ENCODE results near the gene KIAA1217.

KIAA1217 gene

GRCh38 chr10:24223341-24223740, 14.4 kb downstream of the KIAA1217 start:
- Histone ChIP-seq H3K9ac (ENCODE audit: low read length in 5 of 5) (no peak overlapping the region), H3K4me1 (ENCODE audit: control insufficient read depth in 5 of 5, insufficient read depth in 5 of 5, low read length in 5 of 5) (peaks cover 0 to 7% (median 4%) of the 10 kb centered on the region in 5 donors), H3K36me3 (ENCODE audit: control insufficient read depth in 5 of 5, insufficient read depth in 5 of 5, low read length in 5 of 5) (peaks cover 3 to 18% (median 12%) of the 10 kb centered on the region in 5 donors), H3K4me3 (ENCODE audit: low read depth in 1 of 5, low read length in 5 of 5) (no peak overlapping the region), H3K27me3 (ENCODE audit: control insufficient read depth in 5 of 5, insufficient read depth in 4 of 5, low read length in 5 of 5) (no peaks in the 10 kb centered on the region), H3K27ac (ENCODE audit: low read depth, low read length) (no peak overlapping the region), H3K9me3 (ENCODE audit: control insufficient read depth in 5 of 5, low read length in 5 of 5) (no peaks in the 10 kb centered on the region)

GRCh38 chr10:24223953-24224352, 15.0 kb downstream of the KIAA1217 start:
- Histone ChIP-seq H3K36me3 (ENCODE audit: control insufficient read depth in 5 of 5, insufficient read depth in 5 of 5, low read length in 5 of 5) (peaks cover 3 to 18% (median 12%) of the 10 kb centered on the region in 5 donors), H3K9ac (ENCODE audit: low read length in 5 of 5) (no peak overlapping the region), H3K27me3 (ENCODE audit: control insufficient read depth in 5 of 5, insufficient read depth in 4 of 5, low read length in 5 of 5) (no peaks in the 10 kb centered on the region), H3K4me3 (ENCODE audit: low read depth in 1 of 5, low read length in 5 of 5) (no peak overlapping the region), H3K9me3 (ENCODE audit: control insufficient read depth in 5 of 5, low read length in 5 of 5) (no peaks in the 10 kb centered on the region), H3K27ac (ENCODE audit: low read depth, low read length) (no peak overlapping the region), H3K4me1 (ENCODE audit: control insufficient read depth in 5 of 5, insufficient read depth in 5 of 5, low read length in 5 of 5) (peaks cover 0 to 7% (median 4%) of the 10 kb centered on the region in 5 donors)

- no peak overlapping the region for H3K27ac ChIP-seq (ENCODE audit: low read depth, low read length)
- H3K36me3 ChIP-seq (ENCODE audit: control insufficient read depth in 5 of 5, insufficient read depth in 5 of 5, low read length in 5 of 5) = peaks cover 0 to 4% (median 0%) of the 10 kb centered on the region in 5 donors
- H3K4me1 ChIP-seq (ENCODE audit: control insufficient read depth in 5 of 5, insufficient read depth in 5 of 5, low read length in 5 of 5) = peaks cover 0 to 4% (median 0%) of the 10 kb centered on the region in 5 donors
- H3K9me3 ChIP-seq (ENCODE audit: control insufficient read depth in 5 of 5, low read length in 5 of 5) = no peaks in the 10 kb centered on the region
- no peak overlapping the region for H3K4me3 ChIP-seq (ENCODE audit: low read depth in 1 of 5, low read length in 5 of 5)
- no peaks in the 10 kb centered on the region for H3K27me3 ChIP-seq (ENCODE audit: control insufficient read depth in 5 of 5, insufficient read depth in 4 of 5, low read length in 5 of 5)
- no peak overlapping the region for H3K9ac ChIP-seq (ENCODE audit: low read length in 5 of 5)
These were observed 19.7 kb downstream of the KIAA1217 start for GRCh38 chr10:24228642-24229041.

- H3K27me3 ChIP-seq (ENCODE audit: control insufficient read depth in 5 of 5, insufficient read depth in 4 of 5, low read length in 5 of 5) = no peaks in the 10 kb centered on the region
- H3K27ac ChIP-seq (ENCODE audit: low read depth, low read length) = no peak overlapping the region
- peaks cover 0 to 4% (median 0%) of the 10 kb centered on the region in 5 donors for H3K36me3 ChIP-seq (ENCODE audit: control insufficient read depth in 5 of 5, insufficient read depth in 5 of 5, low read length in 5 of 5)
- no peak overlapping the region for H3K9ac ChIP-seq (ENCODE audit: low read length in 5 of 5)
- no peak overlapping the region for H3K4me3 ChIP-seq (ENCODE audit: low read depth in 1 of 5, low read length in 5 of 5)
- peaks cover 0 to 1% (median 0%) of the 10 kb centered on the region in 5 donors for H3K4me1 ChIP-seq (ENCODE audit: control insufficient read depth in 5 of 5, insufficient read depth in 5 of 5, low read length in 5 of 5)
- no peaks in the 10 kb centered on the region for H3K9me3 ChIP-seq (ENCODE audit: control insufficient read depth in 5 of 5, low read length in 5 of 5)
These were observed 21.0 kb downstream of the KIAA1217 start for GRCh38 chr10:24229909-24230308.

GRCh38 chr10:24231200-24231599, 22.3 kb downstream of the KIAA1217 start:
- Histone ChIP-seq H3K36me3 (ENCODE audit: control insufficient read depth in 5 of 5, insufficient read depth in 5 of 5, low read length in 5 of 5) (peaks cover 0 to 4% (median 0%) of the 10 kb centered on the region in 5 donors), H3K4me1 (ENCODE audit: control insufficient read depth in 5 of 5, insufficient read depth in 5 of 5, low read length in 5 of 5) (peaks cover 0 to 4% (median 0%) of the 10 kb centered on the region in 5 donors), H3K9ac (ENCODE audit: low read length in 5 of 5) (no peak overlapping the region), H3K4me3 (ENCODE audit: low read depth in 1 of 5, low read length in 5 of 5) (no peak overlapping the region), H3K27ac (ENCODE audit: low read depth, low read length) (no peak overlapping the region), H3K27me3 (ENCODE audit: control insufficient read depth in 5 of 5, insufficient read depth in 4 of 5, low read length in 5 of 5) (no peaks in the 10 kb centered on the region), H3K9me3 (ENCODE audit: control insufficient read depth in 5 of 5, low read length in 5 of 5) (no peaks in the 10 kb centered on the region)

GRCh38 chr10:24234784-24235183, 25.8 kb downstream of the KIAA1217 start:
- Histone ChIP-seq H3K27me3 (ENCODE audit: control insufficient read depth in 5 of 5, insufficient read depth in 4 of 5, low read length in 5 of 5) (no peaks in the 10 kb centered on the region), H3K36me3 (ENCODE audit: control insufficient read depth in 5 of 5, insufficient read depth in 5 of 5, low read length in 5 of 5) (peaks cover 0 to 4% (median 0%) of the 10 kb centered on the region in 5 donors), H3K27ac (ENCODE audit: low read depth, low read length) (peak overlapping the region; percentile 28), H3K4me3 (ENCODE audit: low read depth in 1 of 5, low read length in 5 of 5) (no peak overlapping the region), H3K4me1 (ENCODE audit: control insufficient read depth in 5 of 5, insufficient read depth in 5 of 5, low read length in 5 of 5) (peaks cover 0 to 34% (median 2%) of the 10 kb centered on the region in 5 donors), H3K9me3 (ENCODE audit: control insufficient read depth in 5 of 5, low read length in 5 of 5) (no peaks in the 10 kb centered on the region), H3K9ac (ENCODE audit: low read length in 5 of 5) (no peak overlapping the region)

- Histone ChIP-seq H3K27ac (ENCODE audit: low read depth, low read length) (peak overlapping the region; percentile 28), H3K4me3 (ENCODE audit: low read depth in 1 of 5, low read length in 5 of 5) (no peak overlapping the region), H3K27me3 (ENCODE audit: control insufficient read depth in 5 of 5, insufficient read depth in 4 of 5, low read length in 5 of 5) (no peaks in the 10 kb centered on the region), H3K9ac (ENCODE audit: low read length in 5 of 5) (no peak overlapping the region), H3K4me1 (ENCODE audit: control insufficient read depth in 5 of 5, insufficient read depth in 5 of 5, low read length in 5 of 5) (peaks cover 0 to 41% (median 8%) of the 10 kb centered on the region in 5 donors), H3K36me3 (ENCODE audit: control insufficient read depth in 5 of 5, insufficient read depth in 5 of 5, low read length in 5 of 5) (peaks cover 0 to 4% (median 0%) of the 10 kb centered on the region in 5 donors), H3K9me3 (ENCODE audit: control insufficient read depth in 5 of 5, low read length in 5 of 5) (no peaks in the 10 kb centered on the region)
These were observed 26.5 kb downstream of the KIAA1217 start for GRCh38 chr10:24235471-24235870.

GRCh38 chr10:24237801-24238395, 29.0 kb downstream of the KIAA1217 start:
- H3K4me1 ChIP-seq (ENCODE audit: control insufficient read depth in 5 of 5, insufficient read depth in 5 of 5, low read length in 5 of 5) = peaks cover 0 to 59% (median 9%) of the 10 kb centered on the region in 5 donors
- H3K36me3 ChIP-seq (ENCODE audit: control insufficient read depth in 5 of 5, insufficient read depth in 5 of 5, low read length in 5 of 5) = no peaks in the 10 kb centered on the region
- no peaks in the 10 kb centered on the region for H3K27me3 ChIP-seq (ENCODE audit: control insufficient read depth in 5 of 5, insufficient read depth in 4 of 5, low read length in 5 of 5)
- H3K27ac ChIP-seq (ENCODE audit: low read depth, low read length) = no peak overlapping the region
- H3K9ac ChIP-seq (ENCODE audit: low read length in 5 of 5) = no peak overlapping the region
- no peak overlapping the region for H3K4me3 ChIP-seq (ENCODE audit: low read depth in 1 of 5, low read length in 5 of 5)
- H3K9me3 ChIP-seq (ENCODE audit: control insufficient read depth in 5 of 5, low read length in 5 of 5) = no peaks in the 10 kb centered on the region

GRCh38 chr10:24238519-24239247, 29.7 kb downstream of the KIAA1217 start:
- H3K9me3 ChIP-seq (ENCODE audit: control insufficient read depth in 5 of 5, low read length in 5 of 5) = no peaks in the 10 kb centered on the region
- no peak overlapping the region for H3K9ac ChIP-seq (ENCODE audit: low read length in 5 of 5)
- H3K36me3 ChIP-seq (ENCODE audit: control insufficient read depth in 5 of 5, insufficient read depth in 5 of 5, low read length in 5 of 5) = no peaks in the 10 kb centered on the region
- H3K4me3 ChIP-seq (ENCODE audit: low read depth in 1 of 5, low read length in 5 of 5) = peak overlapping the region in 1 of 5 donors; percentile 15
- H3K27ac ChIP-seq (ENCODE audit: low read depth, low read length) = no peak overlapping the region
- no peaks in the 10 kb centered on the region for H3K27me3 ChIP-seq (ENCODE audit: control insufficient read depth in 5 of 5, insufficient read depth in 4 of 5, low read length in 5 of 5)
- peaks cover 0 to 59% (median 9%) of the 10 kb centered on the region in 5 donors for H3K4me1 ChIP-seq (ENCODE audit: control insufficient read depth in 5 of 5, insufficient read depth in 5 of 5, low read length in 5 of 5)

- Histone ChIP-seq H3K36me3 (ENCODE audit: control insufficient read depth in 5 of 5, insufficient read depth in 5 of 5, low read length in 5 of 5) (no peaks in the 10 kb centered on the region), H3K9ac (ENCODE audit: low read length in 5 of 5) (no peak overlapping the region), H3K27ac (ENCODE audit: low read depth, low read length) (peak overlapping the region; percentile 35), H3K4me1 (ENCODE audit: control insufficient read depth in 5 of 5, insufficient read depth in 5 of 5, low read length in 5 of 5) (peaks cover 0 to 59% (median 9%) of the 10 kb centered on the region in 5 donors), H3K4me3 (ENCODE audit: low read depth in 1 of 5, low read length in 5 of 5) (no peak overlapping the region), H3K9me3 (ENCODE audit: control insufficient read depth in 5 of 5, low read length in 5 of 5) (no peaks in the 10 kb centered on the region), H3K27me3 (ENCODE audit: control insufficient read depth in 5 of 5, insufficient read depth in 4 of 5, low read length in 5 of 5) (no peaks in the 10 kb centered on the region)
These were observed 30.5 kb downstream of the KIAA1217 start for GRCh38 chr10:24239289-24240040.
